ENCODE measurements around the gene H1-8. TPM values are rescaled to one million over a fixed set of nuclear protein-coding genes. Genes with fewer than 3 reads are reported as not detected.
A peak's percentile ranks its signal among the peaks of the same experiment; 100 is the strongest.
"Not testable (repeated sequence)": the region's sequence is repeated elsewhere in the genome, so short reads cannot be mapped to it uniquely, and the experiment has no call there.

H1-8 gene
- total RNA-seq, 1 donor from 2014 or later = not detected

- DNase-seq (no peak), ATAC-seq (no peak)
- intact Hi-C loops (cut with micrococcal nuclease) = no loop called here
Observed at GRCh38 chr3:129513705-129514104, 29.3 kb upstream of the H1-8 start.

DNA sequence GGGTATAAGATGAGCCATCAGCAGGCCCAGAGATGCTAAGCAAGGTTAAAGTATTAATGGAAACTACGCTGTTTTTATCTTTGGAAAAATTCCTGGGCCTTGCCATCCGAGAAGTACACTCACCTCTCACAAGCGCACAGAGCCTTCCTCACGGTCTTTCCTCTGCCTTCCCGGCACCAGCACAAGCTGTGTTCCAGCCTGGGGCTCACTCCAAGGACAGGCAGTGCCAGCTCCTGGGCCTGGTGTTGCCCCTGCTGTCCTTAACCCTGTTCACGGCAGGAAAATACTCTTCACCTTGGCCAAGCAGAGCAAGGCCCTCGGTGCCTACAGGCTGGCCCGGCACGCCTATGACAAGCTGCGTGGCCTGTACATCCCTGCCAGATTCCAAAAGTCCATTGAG, 28.9 kb upstream of the H1-8 start:
- no peak for DNase-seq
- intact Hi-C loops (cut with micrococcal nuclease) = no loop called here
- ATAC-seq = peak; percentile 78

GRCh38 chr3:129514563-129514962, 28.4 kb upstream of the H1-8 start:
- intact Hi-C loops (cut with micrococcal nuclease) = no loop called here
- DNase-seq (no peak), ATAC-seq (no peak)

DNA sequence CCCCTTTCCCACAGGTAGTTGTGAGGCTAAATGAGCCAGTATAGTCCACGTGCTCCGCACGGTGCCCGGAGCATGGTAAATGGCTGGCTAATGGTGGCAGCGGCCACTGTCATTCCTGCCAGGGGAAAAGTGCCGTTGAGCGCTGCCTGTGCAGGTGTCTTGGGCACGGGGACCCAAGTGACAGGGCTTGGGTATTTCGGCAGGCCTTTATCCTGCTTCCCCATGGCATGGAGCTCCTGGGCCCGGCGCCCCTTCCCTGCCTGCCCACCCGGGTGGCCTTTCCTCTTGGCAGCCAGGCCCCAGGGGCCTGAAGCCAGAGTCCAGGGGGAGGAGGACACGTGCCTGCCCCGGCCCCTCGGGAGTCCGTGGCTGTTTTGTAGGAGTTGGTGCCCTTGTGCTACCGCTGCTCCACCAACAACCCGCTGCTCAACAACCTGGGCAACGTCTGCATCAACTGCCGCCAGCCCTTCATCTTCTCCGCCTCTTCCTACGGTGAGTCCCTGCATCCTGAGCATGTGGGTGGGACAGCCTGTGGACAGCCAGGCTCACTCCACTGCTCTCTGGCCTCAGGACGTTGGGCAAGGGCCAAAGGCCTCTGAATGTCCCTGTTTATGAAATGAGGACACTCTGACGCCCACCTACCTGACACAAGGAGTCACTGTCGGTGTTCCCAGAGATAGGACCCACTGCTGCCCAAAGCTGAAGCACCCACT, 27.7 kb upstream of the H1-8 start:
- ATAC-seq; intact Hi-C loops (cut with micrococcal nuclease); DNase-seq: not testable (repeated sequence)

DNA sequence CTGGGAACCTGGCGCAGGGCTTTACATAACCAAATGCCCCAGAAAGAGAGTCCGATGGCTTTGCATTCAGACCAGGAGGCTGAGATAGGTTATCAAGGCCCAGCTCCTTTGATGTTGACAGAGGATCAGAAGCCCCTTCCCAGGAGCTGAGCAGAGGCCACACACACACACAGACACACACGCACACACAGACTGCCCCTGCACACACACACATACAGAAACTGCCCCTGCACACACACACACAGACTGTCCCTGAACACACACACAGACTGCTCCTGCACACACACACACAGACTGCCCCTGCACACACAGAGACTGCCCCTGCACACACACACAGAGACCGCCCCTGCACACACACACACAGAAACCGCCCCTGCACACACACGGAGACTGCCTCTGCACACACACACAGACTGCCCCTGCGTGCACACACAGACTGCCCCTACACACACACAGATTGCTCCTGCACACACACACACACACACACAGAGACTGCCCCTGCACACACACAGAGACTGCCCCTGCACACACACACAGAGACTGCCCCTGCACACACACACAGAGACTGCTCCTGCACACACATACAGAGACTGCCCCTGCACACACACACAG, 27.0 kb upstream of the H1-8 start:
- intact Hi-C loops (cut with micrococcal nuclease); DNase-seq: not testable (repeated sequence)

GRCh38 chr3:129517516-129517915, 25.5 kb upstream of the H1-8 start:
- intact Hi-C loops (cut with micrococcal nuclease) = no loop called here
- ATAC-seq (no peak), DNase-seq (no peak)

More for the DNA sequence above, 27.0 kb upstream of the H1-8 start:
- not testable (repeated sequence) for ATAC-seq

DNA sequence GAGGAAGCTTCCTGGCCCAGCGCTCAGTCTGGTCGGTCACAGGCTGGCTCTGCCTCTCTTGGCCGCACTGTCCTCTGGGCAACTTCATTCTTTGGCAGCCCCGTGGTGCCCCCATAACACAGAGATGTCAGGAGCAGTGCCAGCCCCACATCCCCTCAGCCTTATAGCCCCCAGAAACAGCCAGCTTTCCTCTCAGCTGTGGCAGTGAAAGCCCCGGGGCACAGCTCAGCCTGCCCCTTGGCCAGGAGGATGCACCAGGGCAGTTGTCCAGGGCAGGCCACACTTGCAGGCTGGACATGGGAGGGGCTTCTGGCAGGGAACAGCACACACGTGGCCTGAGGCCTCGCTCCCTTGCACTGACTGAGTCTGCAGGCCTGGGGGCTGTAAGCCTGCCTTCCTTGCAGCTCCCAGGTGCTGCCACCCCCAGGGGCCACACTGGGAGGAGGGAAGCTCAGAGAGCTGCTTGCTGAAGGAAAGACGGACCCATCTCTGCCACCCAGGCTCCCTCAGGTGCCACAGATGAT, 24.9 kb upstream of the H1-8 start:
- intact Hi-C loops (cut with micrococcal nuclease) = no loop called here
- no peak for DNase-seq
- ATAC-seq = no peak

- ATAC-seq = no peak
- no peak for DNase-seq
- intact Hi-C loops (cut with micrococcal nuclease) = no loop called here
Observed at GRCh38 chr3:129518581-129518980, 24.4 kb upstream of the H1-8 start.

DNA sequence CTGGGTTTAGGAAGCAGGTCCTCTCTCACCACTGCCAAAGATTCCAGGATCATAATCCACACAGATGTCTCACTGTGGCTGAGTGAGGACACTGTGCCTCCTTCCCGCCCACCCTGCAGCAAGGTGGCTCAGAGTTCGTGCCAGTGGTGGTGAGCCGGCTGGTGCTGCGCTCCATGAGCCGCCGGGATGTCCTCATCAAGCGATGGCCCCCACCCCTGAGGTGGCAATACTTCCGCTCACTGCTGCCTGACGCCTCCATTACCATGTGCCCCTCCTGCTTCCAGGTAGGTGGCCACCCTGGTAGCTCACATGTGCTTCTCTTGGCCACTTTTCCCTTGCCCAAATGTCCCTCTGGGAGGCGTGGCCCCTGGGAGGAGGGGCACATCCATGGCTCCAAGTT, 23.5 kb upstream of the H1-8 start:
- DNase-seq = no peak
- ATAC-seq = no peak
- intact Hi-C loops (cut with micrococcal nuclease) = no loop called here

GRCh38 chr3:129519896-129520715, 22.9 kb upstream of the H1-8 start:
- ATAC-seq (no peak), DNase-seq (no peak)
- intact Hi-C loops (cut with micrococcal nuclease) = no loop called here

DNA sequence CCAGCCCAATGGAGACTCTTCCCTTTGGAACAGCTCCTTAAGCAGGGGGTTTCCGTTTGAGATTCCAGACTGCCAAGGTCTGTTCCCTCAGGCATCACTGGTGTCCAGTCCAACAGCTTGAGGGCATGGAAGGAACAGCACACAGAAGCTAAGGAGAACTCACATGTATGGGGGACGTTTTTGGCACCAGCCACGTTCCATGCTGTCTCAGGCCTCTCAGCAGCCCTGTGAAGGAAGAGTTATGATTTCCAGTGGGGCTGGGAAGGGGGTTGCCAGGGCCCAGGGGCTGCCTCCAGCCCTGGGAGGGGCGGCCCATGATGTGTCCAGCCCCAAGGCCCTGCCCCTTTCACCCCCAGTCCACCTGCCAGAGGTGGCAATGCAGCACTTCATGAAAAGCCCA, 22.0 kb upstream of the H1-8 start:
- DNase-seq (no peak), ATAC-seq (no peak)
- intact Hi-C loops (cut with micrococcal nuclease) = no loop called here

GRCh38 chr3:129521611-129522010, 21.4 kb upstream of the H1-8 start:
- DNase-seq (no peak), ATAC-seq (no peak)
- intact Hi-C loops (cut with micrococcal nuclease) = no loop called here

DNA sequence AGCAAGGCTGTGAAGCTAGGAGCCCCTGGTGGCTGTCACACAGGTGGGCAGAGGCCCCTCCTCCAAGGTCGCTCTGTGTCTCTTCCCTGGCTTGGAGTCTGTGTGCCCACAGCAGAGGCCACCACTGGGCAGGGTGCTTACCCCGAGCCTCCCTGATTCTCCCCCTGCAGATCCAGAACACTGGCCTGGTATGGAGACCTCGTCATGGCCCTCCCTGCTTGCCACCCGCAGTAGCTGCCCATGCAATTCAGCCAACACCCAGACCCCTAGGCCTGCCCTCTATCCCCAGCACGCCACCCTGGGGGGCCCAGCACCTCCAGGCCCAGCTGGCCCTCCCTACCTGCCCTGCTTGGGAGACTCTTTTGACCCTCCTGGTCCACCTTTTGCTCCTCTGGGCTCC, 20.0 kb upstream of the H1-8 start:
- ATAC-seq = no peak
- DNase-seq = no peak
- intact Hi-C loops (cut with micrococcal nuclease) = no loop called here

- no peak for ATAC-seq
- intact Hi-C loops (cut with micrococcal nuclease) = no loop called here
- DNase-seq = no peak
Observed at GRCh38 chr3:129524081-129524480, 18.9 kb upstream of the H1-8 start.

DNA sequence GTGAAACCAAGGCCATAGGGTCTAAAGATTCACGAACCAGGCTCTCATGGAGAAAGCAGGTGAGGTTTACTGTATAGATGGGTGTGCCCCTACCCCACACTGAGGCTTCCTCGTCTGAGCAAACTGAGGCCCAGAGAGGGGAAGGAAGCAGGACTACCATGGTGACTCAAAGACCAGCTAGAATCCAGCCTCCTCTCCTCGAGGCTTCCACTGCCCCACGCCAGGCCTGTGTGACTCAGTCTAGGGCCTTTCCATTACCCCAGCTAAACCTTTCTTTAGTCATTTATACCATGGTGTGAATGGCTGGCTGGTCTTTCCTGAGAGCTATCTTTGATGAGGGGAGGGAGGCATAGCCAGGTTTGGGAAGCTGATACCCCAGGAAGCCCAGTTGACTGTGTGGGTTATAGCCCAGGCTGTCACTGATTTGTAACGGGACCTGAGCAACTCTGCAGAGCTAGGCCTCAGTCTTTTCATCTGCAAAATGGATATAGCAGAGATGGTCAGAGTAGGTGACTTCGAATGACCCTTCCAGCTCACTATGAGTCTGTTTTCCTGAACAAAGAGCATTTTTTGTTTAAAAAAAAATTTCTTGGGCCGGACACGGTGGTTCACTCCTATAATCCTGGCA, 17.5 kb upstream of the H1-8 start:
- no peak for ATAC-seq
- intact Hi-C loops (cut with micrococcal nuclease) = no loop called here
- no peak for DNase-seq

- no peak for DNase-seq
- intact Hi-C loops (cut with micrococcal nuclease) = no loop called here
- ATAC-seq = peak; percentile 39
Observed at GRCh38 chr3:129526121-129526900, 16.7 kb upstream of the H1-8 start.

- no peak for DNase-seq
- intact Hi-C loops (cut with micrococcal nuclease) = no loop called here
- ATAC-seq = no peak
Observed at GRCh38 chr3:129527262-129527661, 15.7 kb upstream of the H1-8 start.

GRCh38 chr3:129528589-129529100, 14.3 kb upstream of the H1-8 start, which contains the start of gene RHO:
RHO (plus strand) TSS chr3:129528639; CDS start chr3:129528734, 95 bp downstream.
- intact Hi-C loops (cut with micrococcal nuclease) = no loop called here
- no peak for DNase-seq
- ATAC-seq = no peak
